Measurements from ENCODE around the gene NR1D2.
"Not testable (repeated sequence)": the region's sequence is repeated elsewhere in the genome, so short reads cannot be mapped to it uniquely, and the experiment has no call there.

Gene NR1D2

DNA sequence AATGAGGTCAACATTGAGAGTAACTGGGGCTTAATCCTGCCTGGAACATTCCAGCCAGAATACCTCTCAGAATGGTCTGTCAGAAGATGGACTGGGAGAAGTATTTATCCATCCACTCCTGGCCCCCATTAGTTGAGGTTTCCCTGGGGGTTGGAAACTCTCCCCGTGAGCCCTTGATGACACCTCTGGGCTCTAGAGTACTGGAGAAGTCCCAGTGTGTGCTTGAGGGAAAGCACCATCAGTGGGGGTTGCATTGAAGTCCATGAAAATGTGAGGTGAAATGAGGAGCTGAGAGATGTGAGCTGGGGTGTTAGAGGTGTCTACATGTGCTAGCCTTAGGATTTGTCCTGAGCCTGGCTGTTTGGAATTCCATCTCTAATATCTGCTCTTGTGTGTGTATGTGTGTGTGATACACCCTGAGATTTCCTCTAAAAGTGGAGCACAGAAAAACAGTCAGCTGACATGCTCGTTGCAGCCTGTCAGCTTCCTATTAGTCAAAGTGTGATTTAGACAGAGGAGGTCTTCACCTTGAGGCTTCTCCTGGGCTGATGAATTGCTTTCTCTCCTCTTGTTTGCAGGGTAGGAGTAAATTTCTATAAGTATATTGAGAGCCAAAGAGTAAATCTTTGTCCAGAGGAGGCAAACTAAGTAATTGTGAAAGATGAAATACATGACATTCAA lies 67.6 kb downstream of the NR1D2 start:
- no peak for DNase-seq

DNA sequence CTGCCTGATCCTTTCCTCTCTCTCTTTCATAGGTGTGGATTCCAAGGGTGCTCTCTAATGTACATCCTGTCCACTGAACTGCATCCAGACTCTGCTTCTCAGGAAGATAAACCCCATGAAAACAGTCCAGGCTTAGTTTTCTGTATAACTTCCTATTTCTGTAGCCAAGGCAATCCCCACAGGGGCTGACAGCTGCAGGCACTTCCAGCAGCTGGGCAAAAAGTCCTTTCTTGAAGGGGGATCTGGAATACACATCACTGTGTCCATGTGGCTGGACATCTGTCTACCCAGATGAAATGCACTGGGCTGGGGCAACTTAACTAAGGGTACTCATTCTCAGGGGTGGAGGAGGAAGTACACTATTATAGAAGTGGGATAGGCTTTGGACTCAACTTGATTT lies 72.2 kb downstream of the NR1D2 start:
- DNase-seq: no peak

DNA sequence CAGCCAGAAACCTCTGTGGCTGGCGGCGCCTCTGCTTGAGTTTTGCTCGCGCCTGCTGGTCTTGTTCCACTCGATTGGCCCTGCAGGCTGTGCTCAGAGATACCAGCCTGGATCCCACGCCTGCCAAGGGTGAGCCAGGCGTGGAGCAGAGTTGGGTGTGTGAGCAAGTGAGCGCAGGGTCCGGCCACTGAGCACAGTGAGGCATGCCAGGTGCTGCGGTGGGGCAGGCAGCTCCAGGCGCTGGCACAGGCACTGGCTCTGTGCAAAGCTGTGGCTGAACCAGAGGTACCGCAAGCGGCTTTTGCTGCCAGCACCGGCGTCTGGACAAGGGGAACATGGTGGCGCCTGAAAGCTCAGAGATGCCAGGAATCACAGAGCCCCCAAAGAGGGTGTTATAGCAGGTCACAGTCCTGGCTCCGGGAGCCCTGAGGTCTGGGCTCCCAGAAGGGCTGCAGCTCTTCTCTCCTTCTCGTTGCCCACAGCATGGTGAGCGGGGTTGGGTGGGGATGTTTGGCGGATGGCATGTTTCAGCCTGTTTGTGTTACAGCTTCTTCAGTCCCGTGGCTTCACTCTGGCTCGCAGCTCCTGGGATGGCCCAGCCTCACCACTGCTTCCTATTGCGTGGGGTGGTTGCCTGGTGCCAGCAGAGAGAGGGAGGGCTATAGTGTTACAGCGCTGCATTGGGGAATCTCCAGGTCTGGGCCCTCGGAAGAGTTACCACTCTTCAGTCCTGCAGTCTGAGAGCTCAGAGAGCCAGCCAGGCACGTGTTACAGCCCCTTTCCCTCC lies 73.9 kb downstream of the NR1D2 start:
- no peak for DNase-seq

DNA sequence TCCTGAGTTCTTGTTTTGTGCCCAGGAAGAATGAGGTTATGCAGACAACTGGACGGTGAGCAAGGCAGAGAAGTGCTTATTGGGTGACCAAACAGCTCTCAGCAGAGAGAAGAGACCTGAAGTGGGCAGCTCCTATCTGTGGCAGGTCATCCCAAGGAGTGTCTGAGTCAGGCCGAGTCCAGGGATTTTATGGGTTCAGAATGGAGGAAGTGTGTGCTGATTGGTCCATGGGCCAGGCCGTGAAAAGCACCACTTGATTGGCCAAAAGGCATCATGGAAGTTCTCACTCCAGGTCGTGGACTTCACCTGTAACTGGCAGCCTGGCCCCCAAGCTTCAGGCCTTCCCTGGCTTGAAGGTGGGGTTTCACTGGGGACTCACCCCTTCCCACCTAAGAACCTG lies 74.5 kb downstream of the NR1D2 start:
- no peak for DNase-seq

DNA sequence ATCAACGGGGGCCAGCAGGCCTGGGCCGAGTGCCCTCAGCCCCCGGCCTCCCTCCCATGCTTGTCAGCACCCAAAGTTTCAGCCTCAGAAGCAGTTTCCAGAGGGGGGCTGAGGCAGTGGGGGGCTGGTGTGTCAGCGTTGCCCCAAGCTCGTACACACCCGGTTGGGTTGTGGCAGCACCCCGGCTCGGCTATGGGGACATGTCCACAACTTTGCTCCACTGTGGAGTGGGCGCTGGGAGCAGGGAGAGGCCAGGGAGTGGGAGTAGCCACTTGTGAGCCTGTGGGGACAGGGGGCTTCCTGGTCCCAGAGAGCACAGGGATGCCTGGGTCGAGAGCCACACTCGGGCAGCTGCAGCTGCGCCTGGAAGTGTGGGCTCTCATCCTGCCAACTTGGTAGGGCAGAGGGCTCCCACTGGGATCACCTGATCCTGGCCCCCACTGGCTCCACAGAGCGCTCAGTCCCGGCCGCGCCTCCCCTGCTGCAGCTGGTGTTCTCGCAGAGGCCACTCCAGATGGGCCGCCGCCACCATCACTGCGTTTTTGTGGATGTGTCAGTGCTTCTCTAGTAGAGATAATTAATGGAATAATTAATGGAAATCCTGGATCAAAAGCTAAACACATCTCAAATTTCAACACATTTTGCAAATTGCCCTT lies 75.1 kb downstream of the NR1D2 start:
- no peak for DNase-seq

DNA sequence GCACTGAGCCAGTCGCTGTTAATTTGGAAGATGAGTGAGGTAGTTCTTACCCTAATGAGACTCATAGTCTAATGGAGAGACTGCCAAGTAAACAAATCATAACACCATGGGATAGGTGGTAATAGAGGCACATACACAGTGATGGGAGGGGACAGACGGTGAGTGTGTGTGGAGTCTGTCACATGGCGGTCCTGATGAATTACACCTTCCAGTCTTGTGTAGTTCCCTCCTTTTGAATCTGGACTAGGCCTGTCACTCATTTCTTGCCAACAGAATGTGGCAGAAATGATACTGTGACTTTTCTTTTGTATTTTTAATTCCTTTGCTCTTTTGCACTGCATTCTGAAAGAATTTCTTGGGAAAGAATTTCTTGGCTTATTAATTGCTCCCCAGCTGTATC lies 78.1 kb downstream of the NR1D2 start:
- DNase-seq: no peak

DNA sequence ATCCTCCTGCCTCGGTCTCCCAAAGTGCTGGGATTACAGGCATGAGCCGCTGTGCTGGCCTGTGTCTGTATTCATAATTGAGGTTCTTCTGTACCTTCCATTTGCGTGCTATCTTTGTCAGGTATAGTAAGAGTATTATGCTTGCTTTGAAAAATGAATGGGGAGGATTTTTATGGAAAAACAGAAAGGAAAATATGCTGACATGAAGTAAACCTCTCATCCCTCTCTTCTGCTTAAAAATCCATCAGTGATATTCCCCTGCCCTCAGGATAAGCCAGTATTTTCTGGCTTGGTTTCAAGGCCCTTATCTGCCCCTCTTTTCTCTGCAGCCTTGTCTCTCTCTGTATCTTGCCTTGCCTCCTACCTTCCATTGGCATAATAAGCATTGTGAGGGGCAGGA lies 80.7 kb downstream of the NR1D2 start:
- DNase-seq: peak; percentile 4

DNA sequence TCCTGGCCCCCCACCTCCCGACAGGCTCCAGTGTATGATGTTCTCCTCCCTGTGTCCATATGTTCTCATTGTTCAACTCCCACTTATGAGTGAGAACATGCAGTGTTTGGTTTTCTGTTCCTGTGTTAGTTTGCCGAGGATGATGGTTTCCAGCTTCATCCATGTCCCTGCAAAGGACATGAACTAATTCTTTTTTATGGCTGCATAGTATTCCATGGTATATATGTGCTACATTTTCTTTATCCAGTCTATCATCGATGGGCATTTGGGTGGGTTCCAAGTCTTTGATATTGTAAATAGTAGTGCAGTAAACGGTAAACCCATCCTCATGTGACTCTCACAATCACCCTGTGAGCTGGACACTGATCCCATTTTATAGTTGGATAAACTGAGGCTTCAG lies 81.6 kb downstream of the NR1D2 start:
- DNase-seq: not testable (repeated sequence)

DNA sequence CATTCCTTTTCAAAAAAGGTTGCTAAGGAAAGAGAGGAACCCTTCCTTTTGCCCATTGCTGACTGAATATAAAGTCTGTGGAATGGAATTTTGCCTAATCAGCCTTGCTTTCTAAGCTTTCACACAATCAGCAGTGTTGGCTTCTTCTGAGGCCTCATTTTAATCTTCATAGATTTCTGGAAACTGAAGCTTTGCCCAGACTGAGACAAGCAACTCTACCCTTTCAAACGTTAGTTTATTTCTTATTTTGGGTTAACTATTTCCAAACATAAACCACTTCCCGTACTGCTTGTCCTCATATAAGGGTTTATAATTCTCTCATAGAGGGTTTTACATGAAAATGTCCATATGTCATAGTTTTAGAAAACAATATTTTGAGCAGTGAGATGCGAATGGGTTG lies 82.9 kb downstream of the NR1D2 start:
- DNase-seq: no peak
